GM21723 (cell line): ENCODE data around the gene TMC3.
A peak's percentile ranks its signal among the peaks of the same experiment; 100 is the strongest.
"Not testable (repeated sequence)": the region's sequence is repeated elsewhere in the genome, so short reads cannot be mapped to it uniquely, and the experiment has no call there.

Source experiments
- ATAC-seq: cut with Tn5 transposase; IDR thresholded peaks from one replicate; pipeline ENCODE4 v1.9.1; 2021; ENCODE audit warnings: mild to moderate bottlenecking, moderate library complexity; ENCODE audit not compliant: unreplicated experiment

Gene TMC3

DNA sequence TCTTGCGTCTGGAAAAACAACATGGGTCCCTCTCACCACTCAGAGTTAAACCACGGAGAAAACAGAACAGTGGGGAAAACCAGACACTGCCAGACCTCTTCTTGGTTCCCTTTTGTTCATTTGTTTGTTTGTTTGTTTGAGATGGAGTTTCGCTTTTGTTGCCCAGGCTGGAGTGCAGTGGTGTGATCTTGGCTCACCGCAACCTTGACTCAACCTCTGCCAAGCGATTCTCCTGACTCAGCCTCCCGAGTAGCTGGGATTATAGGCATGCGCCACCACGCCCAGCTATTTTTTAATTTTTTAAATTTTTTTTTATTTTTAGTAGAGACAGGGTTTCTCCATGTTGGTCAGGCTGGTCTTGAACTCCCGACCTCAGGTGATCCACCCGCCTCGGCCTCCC lies 25.3 kb downstream of the TMC3 start:
- not testable (repeated sequence) for ATAC-seq

DNA sequence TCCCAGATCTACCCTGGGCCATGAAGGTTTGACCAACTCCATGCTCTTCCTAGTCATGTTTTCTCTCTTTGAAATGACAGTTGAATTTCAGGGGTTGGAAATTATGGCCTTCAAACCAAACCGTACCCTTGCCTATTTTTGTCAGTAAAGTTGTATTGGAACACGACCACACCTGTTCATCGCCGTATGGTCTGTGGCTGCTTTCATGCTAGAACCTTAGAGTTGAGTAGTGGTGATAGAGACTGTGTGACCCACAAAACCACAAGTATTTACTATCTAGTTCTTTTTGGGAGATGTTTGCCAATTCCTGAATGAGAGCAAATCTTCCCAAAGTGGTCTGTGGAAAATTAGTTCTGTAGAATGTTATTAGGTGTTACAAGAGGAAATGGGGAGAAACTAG lies 26.1 kb downstream of the TMC3 start:
- no peak for ATAC-seq

DNA sequence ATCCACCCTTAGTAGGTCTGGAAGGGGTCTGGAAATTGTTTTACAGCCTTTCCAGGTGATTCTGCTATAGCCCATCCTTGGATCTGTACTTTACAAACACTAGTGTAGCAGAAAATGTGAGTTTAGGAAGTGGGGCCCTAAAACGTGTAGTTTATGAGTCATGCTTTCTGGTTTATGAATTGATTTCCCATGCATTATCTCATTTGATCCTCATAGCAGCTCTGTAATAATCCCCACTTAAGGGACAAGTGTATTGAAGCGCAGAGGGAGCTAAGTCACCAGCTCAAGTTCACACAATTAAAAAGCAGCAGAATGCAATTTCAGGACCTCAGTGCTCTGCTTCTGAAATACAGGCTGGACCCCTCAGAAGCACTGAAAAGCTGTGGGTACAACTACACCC lies 27.4 kb downstream of the TMC3 start:
- ATAC-seq, result no peak

DNA sequence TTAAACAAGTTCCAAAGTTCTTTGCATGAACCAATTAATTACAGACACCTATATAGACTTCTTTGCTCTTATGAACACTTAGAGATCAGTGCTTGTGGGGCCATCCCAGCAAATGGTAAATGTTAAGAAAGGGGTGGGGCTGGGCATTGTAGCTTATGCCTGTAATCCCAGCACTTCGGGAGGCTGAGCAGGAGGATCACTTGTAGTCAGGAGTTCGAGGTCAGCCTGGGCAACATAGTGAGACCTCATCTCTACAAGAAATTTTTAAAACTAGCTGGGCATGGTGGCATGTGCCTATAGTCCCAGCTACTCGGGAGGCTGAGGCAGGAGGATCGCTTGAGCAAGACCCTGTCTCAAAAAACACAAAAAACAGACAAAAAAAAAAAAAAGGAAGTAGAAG lies 30.6 kb downstream of the TMC3 start:
- no peak for ATAC-seq

DNA sequence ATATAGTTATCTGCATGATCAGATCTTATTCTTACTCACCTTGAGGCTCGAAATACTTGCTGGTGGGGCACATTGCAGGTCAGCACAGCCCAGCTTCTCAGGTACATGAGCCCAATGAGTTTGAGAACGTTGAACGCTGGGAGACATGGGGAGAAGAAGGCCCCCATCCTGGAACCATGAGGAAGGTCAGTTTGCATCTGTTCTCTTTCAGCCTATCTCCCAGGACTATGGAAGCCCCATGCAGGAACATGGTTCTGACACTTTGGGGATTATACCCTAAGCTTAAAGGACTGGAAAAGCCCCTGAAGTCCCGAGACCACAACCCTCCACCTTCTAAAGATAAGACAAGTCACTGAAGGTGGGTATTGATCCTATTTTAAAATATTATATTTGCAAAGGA lies 32.7 kb downstream of the TMC3 start:
- ATAC-seq, result no peak

DNA sequence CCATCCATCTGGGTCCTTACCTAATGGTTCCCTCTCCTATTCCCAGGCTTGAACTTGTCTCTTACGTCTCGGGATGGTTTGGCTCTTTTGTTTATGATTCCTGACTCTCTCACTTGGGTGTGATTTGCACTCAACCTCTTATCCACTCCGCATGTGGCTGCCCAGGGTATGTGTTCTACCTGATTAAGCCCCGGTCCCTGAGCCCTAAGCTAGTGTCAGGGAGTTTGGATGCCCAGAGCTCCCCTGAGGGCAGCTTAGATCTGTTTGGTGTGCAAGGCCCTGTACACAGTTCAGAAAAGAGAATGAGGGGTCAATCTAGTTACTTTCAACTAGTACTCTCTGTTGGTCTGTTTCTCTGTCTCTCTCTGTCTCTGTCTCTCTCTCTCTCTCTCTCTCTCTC lies 34.2 kb downstream of the TMC3 start:
- ATAC-seq, result no peak

DNA sequence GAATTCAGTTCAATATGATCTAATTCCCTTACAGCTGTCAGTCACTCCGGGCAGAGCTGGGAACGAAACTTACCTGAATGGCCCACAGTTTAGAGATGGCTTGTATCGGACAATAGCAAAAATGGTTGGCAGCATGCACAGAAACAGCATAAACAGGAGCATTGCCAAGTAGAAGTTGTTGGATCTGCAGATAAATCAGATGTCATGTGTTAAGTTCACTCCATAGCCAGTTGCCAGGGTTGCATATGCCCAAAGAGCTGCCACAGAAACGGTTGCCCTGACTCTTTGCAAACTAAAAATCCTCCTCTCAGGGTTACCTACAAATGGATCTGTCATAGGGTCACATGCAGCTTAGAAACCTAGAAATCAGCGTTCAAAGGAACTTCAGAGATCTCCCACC lies 34.7 kb downstream of the TMC3 start:
- no peak for ATAC-seq

DNA sequence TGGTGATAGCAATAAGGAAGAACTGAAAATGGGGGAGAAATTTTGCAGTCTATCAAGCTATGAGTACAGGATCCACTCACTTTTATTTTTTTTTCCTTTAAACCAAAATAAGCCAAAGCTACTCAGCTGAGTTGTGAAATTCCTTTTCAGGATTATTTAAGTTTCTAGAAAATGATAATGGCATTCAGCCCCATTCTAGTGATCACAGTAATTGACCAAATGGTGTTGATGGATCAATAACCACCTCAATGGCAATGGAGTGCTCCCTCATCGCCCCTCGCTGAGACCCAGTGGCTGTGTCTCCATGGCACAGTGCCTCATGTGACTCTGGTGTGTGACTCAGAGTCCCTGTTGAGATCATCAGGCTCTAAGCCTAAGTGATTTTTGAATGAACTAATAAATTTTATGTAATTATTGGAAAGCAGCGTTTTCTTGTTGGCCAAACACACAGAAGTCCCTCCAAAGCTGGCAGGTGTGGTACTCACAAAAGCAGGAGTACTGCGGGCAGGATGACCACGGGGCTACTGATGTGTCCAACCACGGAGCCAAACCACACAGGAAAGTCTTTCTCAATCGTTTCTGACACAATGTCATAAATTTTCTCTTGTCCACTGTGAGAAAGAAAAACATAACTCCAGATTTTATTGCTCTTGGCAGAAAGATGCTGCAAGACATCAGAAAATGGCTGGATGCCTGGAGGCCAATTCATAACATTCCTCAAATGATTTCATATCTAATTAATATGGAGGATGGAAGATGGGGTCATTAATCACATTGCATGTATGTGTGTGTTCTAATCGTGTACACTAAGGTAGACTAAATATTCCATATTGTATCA lies 35.6 kb downstream of the TMC3 start:
- ATAC-seq, result no peak

DNA sequence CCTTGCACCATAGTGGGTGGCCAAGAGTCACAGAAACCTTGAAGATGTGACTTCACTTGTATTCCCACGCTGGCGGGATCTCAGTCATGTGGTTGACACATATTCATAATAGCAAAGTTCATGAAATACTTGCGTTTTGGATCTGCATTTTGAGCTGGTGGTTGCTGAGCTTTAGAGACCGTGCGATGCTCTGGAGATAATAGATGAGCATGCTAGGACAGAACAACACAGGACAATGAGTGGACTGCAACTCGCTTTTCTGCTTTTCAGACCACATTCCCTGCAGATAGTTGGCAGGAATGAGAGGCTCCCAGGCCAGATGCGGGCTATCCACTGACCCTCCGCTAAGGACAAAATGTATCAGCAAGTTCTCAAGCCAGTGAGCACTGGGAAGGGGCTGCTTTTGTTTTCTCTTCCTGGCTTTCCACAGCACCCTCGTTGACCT lies 36.3 kb downstream of the TMC3 start:
- ATAC-seq, result no peak

DNA sequence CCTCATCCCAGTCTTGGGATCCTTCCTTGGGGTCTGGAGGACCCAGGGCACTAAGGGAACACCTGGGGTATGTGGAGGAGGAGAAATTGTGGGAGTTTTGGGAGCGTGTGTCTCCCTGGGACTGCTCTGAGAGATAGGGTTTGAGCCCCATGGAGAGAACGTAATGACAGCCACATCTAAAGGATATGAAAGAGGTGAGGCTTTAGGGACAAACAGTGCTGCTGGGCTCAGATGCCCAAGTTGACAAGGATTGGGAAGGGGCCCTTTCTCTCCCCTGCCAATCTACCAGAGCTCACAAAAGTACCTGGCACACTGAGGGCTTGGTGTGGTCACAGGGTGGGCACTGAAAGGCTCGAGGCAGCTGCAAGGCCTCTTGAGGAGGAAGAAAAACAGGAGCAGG lies 36.8 kb downstream of the TMC3 start:
- ATAC-seq, result no peak

DNA sequence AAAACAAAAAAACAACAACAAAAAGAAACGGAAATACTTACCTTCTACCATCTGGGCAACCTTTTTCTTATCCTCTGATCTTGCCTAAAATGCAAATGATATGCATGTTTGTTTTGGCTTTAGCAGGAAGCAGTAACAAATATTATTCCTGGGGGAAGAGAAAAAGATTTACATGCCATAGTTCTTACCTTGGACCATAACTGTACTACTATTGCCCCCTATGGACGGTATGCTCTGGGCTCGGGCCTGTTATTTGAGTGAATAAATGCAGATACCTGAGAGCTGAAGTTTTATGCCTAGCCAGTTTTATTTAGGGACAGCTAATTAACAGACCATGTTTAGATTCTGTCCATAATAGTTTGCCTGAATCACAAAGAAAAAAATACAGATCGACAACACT lies 37.4 kb downstream of the TMC3 start:
- peak; percentile 62 for ATAC-seq

DNA sequence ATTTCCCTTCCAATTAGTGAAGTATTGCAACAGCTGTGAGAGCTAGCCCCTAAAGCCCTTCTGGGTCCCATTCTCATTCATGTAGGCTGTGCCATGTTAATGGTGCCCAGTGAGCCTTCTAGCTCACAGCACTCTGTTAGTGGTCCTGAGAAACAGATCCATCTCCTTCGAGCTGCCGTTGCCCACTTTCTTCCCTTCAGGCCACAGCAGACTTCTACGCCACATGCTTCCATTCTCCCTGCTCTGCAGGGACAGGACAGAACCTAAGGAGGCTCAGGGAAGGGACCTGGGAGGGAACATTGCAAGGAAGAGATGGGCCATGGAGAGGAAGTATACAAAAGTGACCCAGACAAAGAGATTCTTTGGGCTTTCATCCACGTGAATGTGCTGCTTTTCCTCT lies 38.4 kb downstream of the TMC3 start:
- ATAC-seq, result no peak

DNA sequence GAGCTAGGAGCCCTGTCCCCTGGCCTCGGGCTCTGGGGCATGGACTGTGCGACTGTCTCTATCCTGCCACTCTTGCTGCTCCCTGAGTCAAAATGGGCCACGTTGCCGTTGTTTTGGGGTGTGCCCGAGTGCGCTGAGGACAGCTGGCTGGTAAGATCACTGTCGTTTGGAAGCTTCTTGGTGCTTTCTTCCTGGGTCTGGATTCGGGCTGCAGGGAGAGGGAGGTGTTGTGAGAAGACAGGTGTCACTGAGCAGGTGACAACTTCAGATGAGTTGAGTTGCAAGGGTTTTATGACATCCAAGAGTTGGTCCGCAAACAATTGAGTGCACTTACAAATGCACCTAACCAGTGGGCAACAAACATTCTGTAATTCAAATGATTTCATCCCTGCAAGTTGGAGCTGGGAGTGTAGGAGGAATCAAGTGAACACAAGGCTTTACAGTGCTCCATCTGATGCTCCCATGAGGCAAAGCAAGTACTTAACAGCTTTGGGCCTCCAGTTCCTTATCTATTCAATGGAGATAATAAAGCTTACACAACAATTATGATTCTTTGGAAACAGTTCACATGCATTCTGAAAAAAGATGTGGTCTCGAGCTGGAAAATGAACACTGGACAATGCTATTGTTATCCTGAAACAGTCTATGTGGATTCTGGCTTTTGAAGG lies 39.1 kb downstream of the TMC3 start:
- ATAC-seq, result no peak

DNA sequence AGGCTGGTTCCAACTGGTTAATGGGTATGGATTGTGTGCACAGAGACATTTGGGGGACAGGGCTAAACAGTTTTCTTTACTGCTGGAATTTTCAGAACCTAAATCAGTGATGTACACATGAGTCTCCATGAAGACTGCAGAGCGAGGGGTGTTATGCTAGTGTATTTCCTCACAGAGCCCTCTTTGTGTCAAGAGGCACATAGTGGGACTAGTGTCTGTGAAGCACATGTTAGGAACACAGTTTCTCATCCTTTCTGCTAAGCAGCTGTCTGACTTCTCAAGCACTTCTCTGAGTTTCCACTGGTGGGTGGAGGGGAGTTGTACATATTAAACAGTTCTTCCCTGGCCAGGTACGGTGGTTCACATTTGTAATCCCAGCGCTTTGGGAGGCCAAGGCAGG lies 40.6 kb downstream of the TMC3 start:
- ATAC-seq, result no peak

DNA sequence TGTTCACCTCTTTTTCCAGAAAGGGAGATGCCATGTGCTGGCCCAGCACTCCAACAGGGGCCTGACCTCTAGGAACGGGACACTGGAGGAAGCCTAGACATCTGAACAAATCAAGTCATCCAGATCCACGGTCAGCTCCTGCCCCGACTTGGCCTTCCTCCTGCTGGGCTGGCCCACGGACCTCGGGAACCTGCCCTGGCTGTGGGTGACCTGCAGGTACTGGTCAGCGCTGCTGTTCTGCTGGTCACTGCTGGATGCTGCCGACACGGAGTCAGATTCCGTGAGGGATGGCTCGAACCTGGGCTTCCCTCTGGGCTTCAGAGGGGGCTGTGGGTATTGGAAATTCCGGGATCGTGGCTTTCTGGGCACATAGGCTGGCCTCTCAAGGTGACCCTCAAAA lies 41.7 kb downstream of the TMC3 start:
- ATAC-seq, result no peak

DNA sequence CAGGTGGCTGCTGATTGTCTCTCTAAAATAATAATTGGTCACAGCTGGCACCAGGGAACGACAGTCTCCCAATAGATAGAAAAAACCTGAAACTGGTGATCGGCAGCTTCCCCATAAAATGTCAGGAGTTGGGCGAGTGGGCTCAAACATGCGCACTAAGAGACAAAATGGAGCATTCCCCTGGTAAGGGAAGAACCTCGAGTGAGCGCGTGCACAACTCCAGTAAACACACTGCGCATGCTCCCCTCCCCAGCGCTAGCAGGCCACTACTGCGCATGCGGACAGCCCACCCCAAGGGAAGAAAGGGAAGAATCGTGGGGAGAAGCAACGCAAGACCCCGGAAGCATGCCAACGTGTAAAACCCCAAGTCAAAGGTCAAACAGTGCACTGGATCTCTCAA lies 42.4 kb downstream of the TMC3 start:
- no peak for ATAC-seq

DNA sequence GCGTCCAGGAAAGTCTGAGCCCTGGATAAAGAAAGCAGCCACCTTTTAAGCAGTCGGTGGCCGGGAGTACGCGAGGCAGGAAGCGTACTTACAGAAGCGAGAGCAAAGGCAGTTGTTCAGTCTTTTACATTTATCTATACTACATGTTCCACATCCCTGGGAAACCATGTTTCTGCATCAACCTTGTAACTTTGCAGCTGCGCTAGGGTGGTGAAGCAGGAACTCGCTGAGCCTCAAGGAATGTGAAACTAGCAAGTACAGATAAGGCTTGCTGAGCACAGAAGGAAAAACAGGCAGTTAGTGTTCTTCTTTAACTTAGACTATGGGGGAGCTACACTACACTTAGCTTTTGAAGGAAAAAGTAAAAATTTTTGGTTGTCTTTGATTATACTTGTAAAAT lies 42.9 kb downstream of the TMC3 start:
- ATAC-seq, result not testable (repeated sequence)

DNA sequence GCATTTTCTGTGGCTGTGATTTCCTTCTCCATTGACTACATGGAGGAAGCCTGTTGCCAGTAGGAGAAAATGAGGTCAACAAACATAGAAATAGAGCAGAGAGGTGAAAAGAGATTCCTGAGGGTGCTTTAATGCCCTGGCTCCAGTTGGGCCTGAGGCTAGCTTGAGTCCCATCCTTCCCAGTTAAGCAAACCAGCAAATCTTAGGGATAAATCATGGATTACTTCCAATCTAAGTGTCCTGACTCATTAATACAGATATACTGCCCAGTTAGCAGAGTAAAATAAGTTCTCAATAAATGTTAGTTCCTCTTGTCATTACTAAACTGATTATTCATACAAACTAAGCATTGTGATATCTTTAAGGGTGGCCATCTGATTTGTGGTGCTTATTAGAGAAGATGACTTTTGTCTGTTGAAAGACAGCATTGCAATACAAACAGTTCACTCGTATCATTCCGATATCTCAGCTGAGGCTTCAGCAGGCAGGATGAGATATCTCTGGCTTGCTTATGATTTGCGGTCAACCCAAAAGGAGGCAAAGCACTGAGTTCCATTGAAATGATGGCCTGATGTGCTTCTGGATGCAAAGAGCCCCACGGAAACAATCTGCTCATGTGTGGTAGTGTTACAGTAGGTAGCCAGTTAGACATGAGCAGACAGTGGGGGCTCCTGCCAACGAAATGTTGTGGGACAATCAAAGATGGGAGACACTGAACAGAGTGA lies 43.5 kb downstream of the TMC3 start:
- no peak for ATAC-seq

DNA sequence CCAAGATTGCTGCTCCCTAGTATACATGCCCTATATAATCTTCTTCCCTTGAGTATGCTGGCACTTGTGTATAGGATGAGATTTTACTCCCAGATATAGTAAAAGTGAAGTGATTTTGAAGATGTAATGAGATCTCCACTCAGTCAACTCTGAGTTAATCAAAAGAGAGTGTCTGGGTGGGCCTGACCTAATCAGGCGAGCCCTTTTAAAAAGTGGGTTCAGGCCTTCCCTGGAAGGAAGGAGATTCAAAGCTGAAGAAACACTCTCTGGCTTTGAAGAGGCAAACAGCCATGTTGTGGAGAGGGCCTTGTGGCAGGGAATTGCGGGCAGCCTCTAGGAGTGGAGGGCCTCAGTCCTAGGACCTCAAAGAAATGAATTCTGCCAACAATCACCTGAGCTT lies 44.6 kb downstream of the TMC3 start:
- no peak for ATAC-seq

DNA sequence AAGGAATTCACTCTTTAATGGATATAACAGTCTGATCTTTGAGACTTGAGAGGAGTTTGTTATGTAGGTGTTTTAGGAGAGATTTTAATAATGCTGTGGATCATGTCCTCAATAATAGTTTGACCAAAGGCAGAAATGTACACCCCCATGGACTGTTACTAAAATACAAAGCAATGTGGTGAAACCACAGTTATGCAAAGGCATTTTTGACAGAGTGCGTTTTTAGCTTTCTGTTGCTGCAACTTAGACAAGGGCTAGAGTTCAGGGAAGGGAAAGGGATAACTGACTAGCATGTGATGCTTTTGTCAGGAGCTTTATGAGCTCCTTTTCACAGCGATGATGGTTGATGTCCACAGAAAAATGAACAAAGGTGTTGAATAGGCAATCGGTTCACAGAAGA lies 46.5 kb downstream of the TMC3 start:
- no peak for ATAC-seq

DNA sequence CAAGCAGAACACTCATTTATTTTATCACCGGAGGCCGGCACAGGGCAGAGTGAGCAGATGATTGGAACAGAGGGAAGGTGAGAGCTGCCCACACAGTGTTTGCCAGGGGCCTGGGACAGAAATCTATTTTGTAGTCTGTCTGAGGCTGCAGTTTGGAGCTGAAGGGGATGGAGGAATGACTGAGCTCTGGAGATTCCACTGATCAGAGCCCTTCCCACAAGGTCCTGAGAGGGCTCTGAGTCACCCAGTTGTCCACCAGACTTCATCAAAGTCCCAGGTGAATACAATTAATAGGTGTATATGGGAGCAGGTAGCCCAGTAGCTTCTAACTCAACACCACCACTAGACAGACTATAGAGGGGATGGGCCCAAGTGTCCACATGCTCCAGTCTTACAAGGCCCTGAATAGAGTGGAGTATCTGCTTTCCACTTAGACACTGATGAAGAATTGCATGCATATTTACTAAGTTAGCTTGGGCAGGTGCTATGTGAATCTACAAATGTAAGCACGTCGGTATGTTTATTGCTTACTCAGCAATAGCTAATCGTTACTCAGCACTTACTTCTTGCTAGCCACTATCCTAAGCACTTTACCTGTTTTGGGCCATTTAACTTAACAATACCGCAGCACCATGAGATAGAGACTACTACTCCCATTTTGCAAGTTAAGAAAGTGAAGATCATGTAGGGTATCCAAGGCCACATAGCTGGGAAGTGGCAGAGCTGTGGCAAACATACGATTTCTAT lies 47.4 kb downstream of the TMC3 start:
- ATAC-seq, result no peak
